LNCaP clone FGC (cell line): ENCODE measurements around the gene EEF1A2.

ENCODE experiments used
- DNase-seq: peaks from one replicate; pipeline ENCODE4 v3.0.0-alpha.2; 2011; ENCODE audit warnings: low read depth
- H3K4me3 ChIP-seq: 2 replicates; pipeline ENCODE4 v1.5.1; 2011; ENCODE audit warnings: mild to moderate bottlenecking, low read depth, low read length, control low read depth
- TF ChIP-seq, protein P1 (sequence below): IDR thresholded peaks from 2 replicates; pipeline ENCODE4 v1.5.1; 2012; ENCODE audit warnings: mild to moderate bottlenecking; ENCODE audit not compliant: control insufficient read depth, insufficient read depth; ENCODE audit errors: extremely low read depth

The EEF1A2 gene

DNA sequence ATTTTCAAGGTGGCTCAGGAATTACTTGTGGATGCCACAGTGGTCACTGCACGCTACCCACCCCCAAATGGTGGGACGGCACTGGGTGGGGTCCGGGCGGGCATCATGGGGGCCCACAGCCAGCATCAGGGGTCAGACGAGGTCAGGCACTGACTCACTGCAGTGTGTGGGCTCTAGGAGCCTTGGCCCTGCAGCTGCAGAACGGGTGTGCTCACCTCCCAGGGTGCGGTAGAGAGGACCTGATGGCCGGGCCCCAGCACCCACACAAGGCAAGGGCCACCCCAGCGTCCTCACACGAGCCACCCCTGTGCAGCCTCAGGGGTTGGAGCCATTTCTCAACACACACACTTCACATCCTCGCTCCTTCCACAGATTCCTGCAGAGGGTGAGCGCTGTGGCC, 60.8 kb downstream of the EEF1A2 start:
- no peak for DNase-seq
- no peak overlapping the region for H3K4me3 ChIP-seq
- TF ChIP-seq, protein P1, sequence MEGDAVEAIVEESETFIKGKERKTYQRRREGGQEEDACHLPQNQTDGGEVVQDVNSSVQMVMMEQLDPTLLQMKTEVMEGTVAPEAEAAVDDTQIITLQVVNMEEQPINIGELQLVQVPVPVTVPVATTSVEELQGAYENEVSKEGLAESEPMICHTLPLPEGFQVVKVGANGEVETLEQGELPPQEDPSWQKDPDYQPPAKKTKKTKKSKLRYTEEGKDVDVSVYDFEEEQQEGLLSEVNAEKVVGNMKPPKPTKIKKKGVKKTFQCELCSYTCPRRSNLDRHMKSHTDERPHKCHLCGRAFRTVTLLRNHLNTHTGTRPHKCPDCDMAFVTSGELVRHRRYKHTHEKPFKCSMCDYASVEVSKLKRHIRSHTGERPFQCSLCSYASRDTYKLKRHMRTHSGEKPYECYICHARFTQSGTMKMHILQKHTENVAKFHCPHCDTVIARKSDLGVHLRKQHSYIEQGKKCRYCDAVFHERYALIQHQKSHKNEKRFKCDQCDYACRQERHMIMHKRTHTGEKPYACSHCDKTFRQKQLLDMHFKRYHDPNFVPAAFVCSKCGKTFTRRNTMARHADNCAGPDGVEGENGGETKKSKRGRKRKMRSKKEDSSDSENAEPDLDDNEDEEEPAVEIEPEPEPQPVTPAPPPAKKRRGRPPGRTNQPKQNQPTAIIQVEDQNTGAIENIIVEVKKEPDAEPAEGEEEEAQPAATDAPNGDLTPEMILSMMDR = no peak
